ENCODE data around the gene EXOC2.

Gene EXOC2

DNA sequence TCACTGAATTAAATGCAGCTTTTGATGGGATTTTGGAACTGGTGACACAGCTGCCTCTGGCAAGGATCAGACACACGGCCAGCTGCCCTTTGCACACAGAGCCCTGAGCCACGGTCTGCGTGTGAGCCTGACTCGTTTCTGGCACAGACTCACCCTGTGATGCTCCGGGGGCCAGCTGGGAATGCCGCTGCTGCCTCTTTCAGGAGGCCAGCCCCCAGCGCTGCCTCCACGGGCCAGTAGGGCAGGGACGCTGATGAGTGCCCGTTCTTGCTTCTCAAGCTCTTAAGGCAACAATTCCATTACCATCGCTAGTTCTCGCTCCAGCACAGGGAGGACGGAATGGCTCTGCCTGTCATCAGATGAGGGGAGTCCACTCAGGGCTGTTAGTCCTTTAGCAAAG, 239.8 kb downstream of the EXOC2 start:
- TF ChIP-seq, protein P1, sequence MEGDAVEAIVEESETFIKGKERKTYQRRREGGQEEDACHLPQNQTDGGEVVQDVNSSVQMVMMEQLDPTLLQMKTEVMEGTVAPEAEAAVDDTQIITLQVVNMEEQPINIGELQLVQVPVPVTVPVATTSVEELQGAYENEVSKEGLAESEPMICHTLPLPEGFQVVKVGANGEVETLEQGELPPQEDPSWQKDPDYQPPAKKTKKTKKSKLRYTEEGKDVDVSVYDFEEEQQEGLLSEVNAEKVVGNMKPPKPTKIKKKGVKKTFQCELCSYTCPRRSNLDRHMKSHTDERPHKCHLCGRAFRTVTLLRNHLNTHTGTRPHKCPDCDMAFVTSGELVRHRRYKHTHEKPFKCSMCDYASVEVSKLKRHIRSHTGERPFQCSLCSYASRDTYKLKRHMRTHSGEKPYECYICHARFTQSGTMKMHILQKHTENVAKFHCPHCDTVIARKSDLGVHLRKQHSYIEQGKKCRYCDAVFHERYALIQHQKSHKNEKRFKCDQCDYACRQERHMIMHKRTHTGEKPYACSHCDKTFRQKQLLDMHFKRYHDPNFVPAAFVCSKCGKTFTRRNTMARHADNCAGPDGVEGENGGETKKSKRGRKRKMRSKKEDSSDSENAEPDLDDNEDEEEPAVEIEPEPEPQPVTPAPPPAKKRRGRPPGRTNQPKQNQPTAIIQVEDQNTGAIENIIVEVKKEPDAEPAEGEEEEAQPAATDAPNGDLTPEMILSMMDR (conservative IDR thresholded peaks at IDR 0.05; ENCODE audit: low read length) = no peak
- peak; percentile 3 for DNase-seq (ENCODE audit: low read depth)

DNA sequence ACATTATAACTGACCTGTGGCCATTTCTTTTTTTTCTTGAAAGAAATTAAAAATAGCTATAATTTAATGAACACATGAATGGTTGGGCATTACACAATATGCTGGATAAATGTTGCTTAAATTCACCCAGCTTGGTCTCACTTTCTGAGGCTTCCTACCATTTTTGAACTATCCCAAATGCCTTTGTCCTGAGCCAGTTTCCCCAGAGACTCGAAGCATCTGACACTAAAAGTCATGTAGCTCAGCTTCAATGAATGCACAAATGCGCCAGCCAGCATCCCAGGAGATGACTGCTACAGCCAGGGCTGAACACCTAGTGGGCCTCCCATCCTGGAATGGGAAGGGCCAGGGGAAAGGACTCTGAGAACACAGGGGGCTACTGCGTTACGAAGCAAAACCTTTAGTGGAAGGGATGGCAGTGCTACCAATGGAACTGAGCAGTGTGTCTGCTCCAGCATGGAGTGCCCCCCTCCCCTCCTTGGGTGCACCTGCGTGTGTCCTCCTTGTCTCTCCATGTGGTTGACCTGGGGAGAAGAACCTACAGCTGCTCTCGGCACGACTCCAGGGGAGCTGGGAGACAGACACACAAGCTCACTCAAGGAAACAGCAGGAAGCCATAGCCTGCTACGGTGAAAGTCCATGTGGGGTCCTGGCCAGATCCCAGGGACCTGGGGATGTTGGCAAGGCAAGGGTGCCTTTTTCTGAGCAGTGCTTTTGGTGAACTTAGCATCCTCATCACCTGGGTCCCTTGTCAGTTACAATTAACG, 240.5 kb downstream of the EXOC2 start:
- H3K4me3 ChIP-seq (ENCODE audit: low read length) = no peak overlapping the region
- TF ChIP-seq, protein P1 (conservative IDR thresholded peaks at IDR 0.05; ENCODE audit: low read length) = no peak
- DNase-seq (ENCODE audit: low read depth) = peak; percentile 40

More for the DNA sequence above, 239.8 kb downstream of the EXOC2 start:
- H3K4me3 ChIP-seq (ENCODE audit: low read length) = no peak overlapping the region

DNA sequence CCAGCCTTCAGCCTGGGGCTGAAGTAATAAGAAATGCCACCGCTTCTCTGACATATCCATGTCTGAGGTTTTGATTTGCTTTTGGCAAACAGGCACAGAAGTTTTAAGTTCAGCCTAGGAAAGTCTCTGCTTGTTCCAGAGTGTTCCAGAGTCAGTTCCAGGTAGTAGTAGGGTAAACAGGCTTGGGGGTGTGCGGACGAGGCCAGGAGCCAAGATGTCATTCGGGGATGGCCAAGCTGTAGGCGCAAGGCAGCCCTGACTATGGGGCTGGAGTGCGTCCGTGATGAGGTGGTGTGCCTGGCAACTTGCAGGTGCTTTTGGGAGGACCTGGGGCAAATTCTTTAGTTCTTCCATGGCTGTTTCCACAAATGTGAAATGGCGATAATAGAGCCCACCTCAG, 241.1 kb downstream of the EXOC2 start:
- TF ChIP-seq, protein P1 (conservative IDR thresholded peaks at IDR 0.05; ENCODE audit: low read length) = no peak
- H3K4me3 ChIP-seq (ENCODE audit: low read length) = no peak overlapping the region
- DNase-seq (ENCODE audit: low read depth) = no peak

DNA sequence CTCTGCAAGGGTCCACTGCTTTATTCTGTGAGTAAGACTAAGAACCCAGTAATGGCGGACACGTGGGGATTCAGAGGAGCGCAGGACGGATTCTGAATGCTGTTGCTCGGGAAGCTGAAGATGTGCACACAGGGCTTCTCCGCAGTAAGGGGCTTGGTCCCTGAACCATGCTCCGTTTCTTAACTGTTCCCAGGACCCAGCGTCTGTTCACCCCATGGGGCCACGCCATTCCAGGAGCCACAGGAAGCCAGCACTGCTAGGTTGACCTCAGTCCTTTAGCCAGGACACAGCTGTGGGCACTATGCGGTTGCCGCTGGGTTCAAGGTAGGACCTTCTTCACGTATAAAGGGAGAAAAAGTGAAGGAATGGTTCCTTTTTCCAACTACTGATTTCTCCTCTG, 241.6 kb downstream of the EXOC2 start:
- no peak overlapping the region for H3K4me3 ChIP-seq (ENCODE audit: low read length)
- DNase-seq (ENCODE audit: low read depth) = no peak
- TF ChIP-seq, protein P1 (conservative IDR thresholded peaks at IDR 0.05; ENCODE audit: low read length) = no peak

DNA sequence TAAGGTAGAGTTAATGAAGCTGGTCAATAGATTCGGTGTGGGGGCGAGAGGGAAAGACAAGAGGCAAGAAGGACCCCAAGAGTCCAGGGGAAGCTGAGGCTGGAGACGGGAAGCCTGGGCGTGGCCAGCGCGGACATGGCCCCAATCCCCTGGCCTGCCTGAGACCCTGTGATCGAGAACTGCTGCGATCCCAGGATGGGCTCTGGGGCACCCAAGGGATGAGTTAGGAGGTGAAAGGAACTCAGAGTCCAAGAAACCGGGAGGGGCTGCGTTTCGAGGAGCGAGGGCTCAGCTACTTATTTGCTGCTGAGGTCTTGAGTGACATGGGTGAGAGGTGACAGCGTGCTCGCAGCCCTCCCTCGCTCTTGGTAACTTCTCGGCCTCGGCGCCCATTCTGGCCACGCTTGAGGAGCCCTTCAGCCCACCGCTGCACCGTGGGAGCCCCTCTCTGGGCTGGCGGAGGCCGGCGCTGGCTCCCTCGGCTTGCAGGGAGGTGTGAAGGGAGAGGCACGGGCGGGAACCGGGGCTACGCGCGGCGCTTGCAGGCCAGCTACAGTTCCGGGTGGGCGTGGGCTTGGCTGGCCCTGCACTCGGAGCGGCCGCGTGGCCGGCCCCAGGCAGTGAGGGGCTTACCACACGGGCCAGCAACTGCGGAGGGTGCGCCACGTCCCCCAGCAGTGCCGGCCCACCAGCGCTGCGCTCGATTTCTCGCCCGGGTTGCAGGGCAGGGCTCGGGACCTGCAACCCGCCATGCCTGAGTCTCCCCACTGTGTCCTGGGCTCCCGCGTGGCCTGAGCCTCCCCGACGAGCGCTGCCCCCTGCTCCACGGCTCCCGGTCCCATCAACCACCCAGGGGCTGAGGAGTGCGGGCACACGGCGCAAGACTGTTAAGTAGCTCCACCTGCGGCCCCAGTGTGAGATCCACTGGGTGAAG, 243.2 kb downstream of the EXOC2 start:
- DNase-seq (ENCODE audit: low read depth) = no peak
- TF ChIP-seq, protein P1 (conservative IDR thresholded peaks at IDR 0.05; ENCODE audit: low read length) = no peak
- no peak overlapping the region for H3K4me3 ChIP-seq (ENCODE audit: low read length)

DNA sequence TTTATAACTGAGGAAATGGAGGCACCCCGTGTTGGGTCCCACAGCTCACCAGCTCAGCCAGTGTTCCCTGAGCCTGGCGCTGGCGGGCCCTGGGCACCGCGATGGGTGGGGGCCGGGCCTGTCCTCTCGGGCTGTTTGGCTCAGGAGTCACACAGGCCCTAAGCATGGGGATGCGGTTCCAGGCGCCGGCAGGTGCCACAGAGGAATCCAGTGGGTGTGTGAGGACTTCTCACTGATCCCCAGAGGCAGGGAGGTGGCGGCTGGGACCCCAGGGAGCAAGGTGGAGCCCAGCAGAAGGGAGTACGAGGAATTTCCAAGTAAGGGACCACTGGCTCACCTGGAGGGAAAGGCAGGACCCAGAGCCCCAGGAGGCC, 243.9 kb downstream of the EXOC2 start:
- DNase-seq (ENCODE audit: low read depth) = no peak
- H3K4me3 ChIP-seq (ENCODE audit: low read length) = no peak overlapping the region
- TF ChIP-seq, protein P1 (conservative IDR thresholded peaks at IDR 0.05; ENCODE audit: low read length) = no peak

Data from AG10803 (cell line).